Measurements from ENCODE around the gene GNB5.

DNA sequence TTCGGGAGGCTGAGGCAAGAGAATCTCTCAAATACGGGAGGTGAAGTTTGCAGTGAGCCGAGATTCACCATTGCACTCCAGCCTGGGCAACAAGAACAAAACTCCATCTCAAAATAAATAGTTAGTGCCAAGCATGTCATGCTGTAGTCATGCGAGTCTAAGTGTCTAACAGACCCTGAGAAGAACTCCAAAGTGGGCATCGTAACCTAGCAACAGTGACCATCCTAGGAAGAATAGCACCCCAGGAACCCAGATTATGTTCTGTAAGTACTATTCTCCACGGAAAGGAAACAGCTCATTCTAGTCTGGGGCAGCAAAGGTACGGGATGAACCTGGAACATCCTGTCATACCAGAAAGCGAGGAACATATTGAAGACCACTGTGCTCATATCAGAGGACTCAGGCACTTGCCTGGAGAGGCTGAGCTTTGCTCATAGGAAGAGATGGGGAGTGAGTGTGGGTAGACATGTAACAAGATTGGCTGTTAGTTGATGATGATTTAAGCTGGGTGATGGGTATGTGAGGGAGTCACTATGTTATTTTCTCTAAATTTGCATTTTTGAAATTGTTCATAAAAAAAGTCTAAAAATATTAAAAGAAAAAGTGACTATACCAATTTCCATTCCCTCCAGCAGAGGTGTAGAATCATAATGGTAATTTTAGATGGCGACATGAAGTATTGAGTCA lies 110.3 kb downstream of the GNB5 start:
- TF ChIP-seq, protein P1, sequence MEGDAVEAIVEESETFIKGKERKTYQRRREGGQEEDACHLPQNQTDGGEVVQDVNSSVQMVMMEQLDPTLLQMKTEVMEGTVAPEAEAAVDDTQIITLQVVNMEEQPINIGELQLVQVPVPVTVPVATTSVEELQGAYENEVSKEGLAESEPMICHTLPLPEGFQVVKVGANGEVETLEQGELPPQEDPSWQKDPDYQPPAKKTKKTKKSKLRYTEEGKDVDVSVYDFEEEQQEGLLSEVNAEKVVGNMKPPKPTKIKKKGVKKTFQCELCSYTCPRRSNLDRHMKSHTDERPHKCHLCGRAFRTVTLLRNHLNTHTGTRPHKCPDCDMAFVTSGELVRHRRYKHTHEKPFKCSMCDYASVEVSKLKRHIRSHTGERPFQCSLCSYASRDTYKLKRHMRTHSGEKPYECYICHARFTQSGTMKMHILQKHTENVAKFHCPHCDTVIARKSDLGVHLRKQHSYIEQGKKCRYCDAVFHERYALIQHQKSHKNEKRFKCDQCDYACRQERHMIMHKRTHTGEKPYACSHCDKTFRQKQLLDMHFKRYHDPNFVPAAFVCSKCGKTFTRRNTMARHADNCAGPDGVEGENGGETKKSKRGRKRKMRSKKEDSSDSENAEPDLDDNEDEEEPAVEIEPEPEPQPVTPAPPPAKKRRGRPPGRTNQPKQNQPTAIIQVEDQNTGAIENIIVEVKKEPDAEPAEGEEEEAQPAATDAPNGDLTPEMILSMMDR (IDR thresholded peaks at IDR 0.05; ENCODE audit: low read length) = no peak
- no peak for TF ChIP-seq EZH2 (optimal IDR thresholded peaks at IDR 0.05; ENCODE audit: low read depth, low read length)
